GM23248 (cell line): ENCODE measurements around the gene MAGEB2. TPM values are rescaled to one million over a fixed set of nuclear protein-coding genes. Genes with fewer than 3 reads are reported as not detected.

Source experiments
- DNase-seq: peaks from one replicate; pipeline ENCODE4 v3.0.0-alpha.2; 2015
- H2AFZ ChIP-seq: fragments of 200-600 bp; sonication (generic); 2 replicates; pipeline ENCODE4 v1.6.1; 2016; ENCODE audit warnings: antibody characterized with exemption
- H3F3A ChIP-seq: fragments of 200-600 bp; sonication (generic); 2 replicates; pipeline ENCODE4 v1.6.1; 2016; ENCODE audit warnings: mild to moderate bottlenecking, antibody characterized with exemption, mixed run types; ENCODE audit not compliant: insufficient read depth
- H3K27ac ChIP-seq: fragments of 200-600 bp; sonication (generic); 2 replicates; pipeline ENCODE4 v1.5.1; 2016; ENCODE audit warnings: mild to moderate bottlenecking
- H3K27me3 ChIP-seq: fragments of 200-600 bp; sonication (generic); replicated peaks from 2 replicates; pipeline ENCODE4 v1.6.1; 2016; ENCODE audit warnings: mild to moderate bottlenecking; ENCODE audit not compliant: insufficient read depth
- H3K36me3 ChIP-seq: fragments of 200-600 bp; sonication (generic); 2 replicates; pipeline ENCODE4 v1.6.1; 2016; ENCODE audit warnings: low read depth, mild to moderate bottlenecking
- H3K4me1 ChIP-seq: fragments of 200-600 bp; sonication (generic); 2 replicates; pipeline ENCODE4 v1.6.1; 2016; ENCODE audit warnings: mild to moderate bottlenecking; ENCODE audit not compliant: insufficient read depth
- H3K4me2 ChIP-seq: fragments of 200-600 bp; sonication (generic); one replicate; pipeline ENCODE4 v1.6.1; 2016; ENCODE audit warnings: mild to moderate bottlenecking; ENCODE audit not compliant: unreplicated experiment
- H3K4me3 ChIP-seq: fragments of 200-600 bp; sonication (generic); 2 replicates; pipeline ENCODE4 v1.5.1; 2016; ENCODE audit warnings: mild to moderate bottlenecking
- H3K79me2 ChIP-seq: fragments of 200-600 bp; sonication (generic); 2 replicates; pipeline ENCODE4 v1.6.1; 2016; ENCODE audit warnings: mild to moderate bottlenecking; ENCODE audit not compliant: insufficient read depth
- H3K9ac ChIP-seq: fragments of 200-600 bp; sonication (generic); 2 replicates; pipeline ENCODE4 v1.6.1; 2016; ENCODE audit warnings: mild to moderate bottlenecking
- H3K9me2 ChIP-seq: fragments of 200-600 bp; sonication (generic); 2 replicates; pipeline ENCODE4 v1.6.1; 2016; ENCODE audit warnings: mixed run types, mild to moderate bottlenecking, moderate library complexity; ENCODE audit not compliant: insufficient read depth
- H3K9me3 ChIP-seq: fragments of 200-600 bp; sonication (generic); one replicate; pipeline ENCODE4 v1.6.1; 2017; ENCODE audit warnings: low read depth
- H4K20me1 ChIP-seq: fragments of 200-600 bp; sonication (generic); 2 replicates; pipeline ENCODE4 v1.6.0; 2016; ENCODE audit not compliant: insufficient read depth
- EZH2 ChIP-seq: fragments of 200-600 bp; sonication (generic); IDR thresholded peaks from 2 replicates; pipeline ENCODE4 v1.6.1; 2018; ENCODE audit warnings: antibody characterized with exemption, mild to moderate bottlenecking; ENCODE audit not compliant: insufficient read depth, poor library complexity, severe bottlenecking
- EZH2phosphoT487 ChIP-seq: fragments of 200-600 bp; sonication (generic); IDR thresholded peaks from 2 replicates; pipeline ENCODE4 v1.6.1; 2018; ENCODE audit warnings: antibody characterized with exemption, moderate library complexity, mild to moderate bottlenecking, low read depth; ENCODE audit not compliant: insufficient read depth
- WGBS, 2 experiments: methylation state at CpG; one replicate each; pipeline ENCODE4 v1.1.6; 2015 to 2017; ENCODE audit warnings: low lambda C conversion rate in 2 of 2, low coverage in 1 of 2; ENCODE audit errors: missing lambda C conversion rate in 2 of 2; 5-methylcytosine and 5-hydroxymethylcytosine counted together
- in situ Hi-C: fragments of 300-500 bp; cut with MboI; formaldehyde crosslinking; loops from 2 replicates; pipeline ENCODE4 v1.15.0; 2020
- polyA plus RNA-seq: library from polyadenylated mRNA; unstranded; fragments of >200 nt; fragmentation: Nextera tagmentation; extraction: Ambion mirVana; gene quantifications from 2 replicates; pipeline ENCODE4 v1.2.1, GENCODE V29; 2016
- total RNA-seq: library from RNA; depleted of rRNA; stranded (reverse); fragments of >200 nt; shearing (Covaris generic); gene quantifications from 2 replicates; pipeline ENCODE4 v1.2.3, GENCODE V29; 2014; rRNA removed

MAGEB2 gene
- total and polyA plus RNA-seq, 2 experiments from 2014 or later: not detected

- H3K9me3 ChIP-seq: no peaks in the 10 kb centered on the region
- H3K27me3 ChIP-seq: no peaks in the 10 kb centered on the region
- H2AFZ ChIP-seq: no peak overlapping the region
- no peaks in the 10 kb centered on the region for H3K36me3 ChIP-seq
- 10 to 19% methylated on average over 2 of the region's 2 CpGs for WGBS, 2 experiments
- no peak overlapping the region for H3K9ac ChIP-seq
- no peaks in the 10 kb centered on the region for H4K20me1 ChIP-seq
- H3K4me3 ChIP-seq: no peak overlapping the region
- H3K4me2 ChIP-seq: no peak overlapping the region
- TF ChIP-seq EZH2phosphoT487 (no peak), EZH2 (no peak)
- in situ Hi-C loops: no loop called here
- DNase-seq: no peak
- H3K9me2 ChIP-seq: no peaks in the 10 kb centered on the region
- H3K27ac ChIP-seq: no peak overlapping the region
- H3F3A ChIP-seq: no peaks in the 10 kb centered on the region
- no peaks in the 10 kb centered on the region for H3K79me2 ChIP-seq
- no peaks in the 10 kb centered on the region for H3K4me1 ChIP-seq
Observed at GRCh38 chrX:30259927-30260326, 44.6 kb downstream of the MAGEB2 start.

DNA sequence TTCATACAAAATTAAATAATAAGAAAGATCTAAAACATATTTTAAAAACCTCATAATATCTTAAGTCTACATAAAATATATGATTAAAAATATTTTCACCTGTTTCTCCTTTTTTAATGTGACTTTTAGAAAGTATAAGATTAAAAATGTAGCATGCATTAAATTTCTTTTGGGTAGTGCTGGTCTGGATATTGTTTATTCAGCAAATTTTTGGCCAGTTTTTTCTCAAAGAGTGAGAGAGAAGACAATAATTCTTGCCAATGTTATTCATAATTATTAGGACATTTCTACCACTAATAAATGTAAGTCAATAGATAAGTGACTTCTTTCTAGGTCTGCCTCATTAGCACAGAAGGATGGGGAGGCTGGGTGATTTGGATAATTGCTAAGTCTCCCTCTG lies 45.6 kb downstream of the MAGEB2 start:
- no peaks in the 10 kb centered on the region for H3F3A ChIP-seq
- no peaks in the 10 kb centered on the region for H3K4me1 ChIP-seq
- no peak overlapping the region for H2AFZ ChIP-seq
- no peaks in the 10 kb centered on the region for H3K79me2 ChIP-seq
- H3K9me2 ChIP-seq: no peaks in the 10 kb centered on the region
- in situ Hi-C loops: no loop called here
- DNase-seq: no peak
- no peaks in the 10 kb centered on the region for H3K36me3 ChIP-seq
- no peak for TF ChIP-seq EZH2
- no peak for TF ChIP-seq EZH2phosphoT487
- no peaks in the 10 kb centered on the region for H3K27me3 ChIP-seq
- H3K4me2 ChIP-seq: no peak overlapping the region
- H3K27ac ChIP-seq: no peak overlapping the region
- no peaks in the 10 kb centered on the region for H3K9me3 ChIP-seq
- no peaks in the 10 kb centered on the region for H4K20me1 ChIP-seq
- H3K4me3 ChIP-seq: no peak overlapping the region
- H3K9ac ChIP-seq: no peak overlapping the region

- WGBS, 2 experiments: 13 to 30% methylated on average over 1 of the region's 1 CpG
- in situ Hi-C loops: no loop called here
Observed at GRCh38 chrX:30262763-30263162, 47.4 kb downstream of the MAGEB2 start.

More at GRCh38 chrX:30262763-30263162, 47.4 kb downstream of the MAGEB2 start:
- Histone ChIP-seq H3K4me2 (no peak overlapping the region), H3K4me1 (no peaks in the 10 kb centered on the region), H4K20me1 (no peaks in the 10 kb centered on the region), H3F3A (no peaks in the 10 kb centered on the region), H3K9ac (no peak overlapping the region), H3K79me2 (no peaks in the 10 kb centered on the region), H3K36me3 (no peaks in the 10 kb centered on the region), H2AFZ (no peak overlapping the region), H3K9me2 (no peaks in the 10 kb centered on the region), H3K27me3 (no peaks in the 10 kb centered on the region), H3K4me3 (no peak overlapping the region), H3K27ac (no peak overlapping the region), H3K9me3 (no peaks in the 10 kb centered on the region)
- no peak for TF ChIP-seq EZH2
- no peak for TF ChIP-seq EZH2phosphoT487
- DNase-seq: no peak

Other genes with a start within 250 kb of the MAGEB2 start
- gene MAGEB3, start 15.1 kb downstream of the MAGEB2 start, total RNA-seq: not detected in 2 replicates
- not detected in 2 replicates for gene MAGEB3, start 15.1 kb downstream of the MAGEB2 start, polyA plus RNA-seq
- gene MAGEB4, start 26.4 kb downstream of the MAGEB2 start, total RNA-seq: not detected in 2 replicates
- not detected in 2 replicates for gene MAGEB4, start 26.4 kb downstream of the MAGEB2 start, polyA plus RNA-seq
- not detected in 2 replicates for gene MAGEB1, start 31.6 kb downstream of the MAGEB2 start, total RNA-seq
- not detected in 2 replicates for gene MAGEB1, start 31.6 kb downstream of the MAGEB2 start, polyA plus RNA-seq
- not detected in 2 replicates for gene NR0B1, start 93.8 kb downstream of the MAGEB2 start, total RNA-seq
- 0.15 TPM in 1 of 2 replicates, not detected in the other for gene NR0B1, start 93.8 kb downstream of the MAGEB2 start, polyA plus RNA-seq